Type B pancreatic cell (in vitro differentiated cells): ENCODE measurements around the gene STX8. TPM values are rescaled to one million over a fixed set of nuclear protein-coding genes. Genes with fewer than 3 reads are reported as not detected.

Experiments
- DNase-seq: peaks from one replicate; pipeline ENCODE4 v3.0.0; 2021; ENCODE audit warnings: mixed read lengths; ENCODE audit not compliant: unreplicated experiment; ENCODE audit errors: extremely low spot score
- H3K27ac Mint-ChIP-seq: 2 replicates; pipeline ENCODE4 v1.8.0; 2021; ENCODE audit warnings: mild to moderate bottlenecking, mixed read lengths
- H3K27me3 Mint-ChIP-seq: 2 replicates; pipeline ENCODE4 v1.8.0; 2021; ENCODE audit warnings: mixed read lengths
- H3K36me3 Mint-ChIP-seq: 2 replicates; pipeline ENCODE4 v1.8.0; 2021; ENCODE audit warnings: mixed read lengths
- H3K4me1 Mint-ChIP-seq: one replicate; pipeline ENCODE4 v1.8.0; 2021; ENCODE audit warnings: mixed read lengths; ENCODE audit not compliant: unreplicated experiment
- H3K4me3 Mint-ChIP-seq: 2 replicates; pipeline ENCODE4 v1.8.0; 2021; ENCODE audit warnings: mild to moderate bottlenecking, mixed read lengths
- H3K9me3 Mint-ChIP-seq: 2 replicates; pipeline ENCODE4 v1.8.0; 2021; ENCODE audit warnings: mixed read lengths
- CTCF ChIP-seq: fragments of 200-600 bp; sonication (generic); conservative IDR thresholded peaks from 2 replicates; pipeline ENCODE4 v1.5.0; 2021; ENCODE audit warnings: antibody characterized with exemption, mild to moderate bottlenecking
- total RNA-seq: library from RNA; stranded (reverse); gene quantifications from 2 replicates; pipeline ENCODE4 v1.2.1, GENCODE V29; 2021; ENCODE audit warnings: low replicate concordance

The STX8 gene
- total RNA-seq, 1 donor from 2014 or later = 59.3 TPM

GRCh38 chr17:9212376-9213302 is 363.0 kb downstream of the STX8 start:
- Mint-ChIP-seq H3K36me3 (peaks cover 16% of the 10 kb centered on the region), H3K9me3 (peaks cover 13% of the 10 kb centered on the region), H3K4me3 (no peak overlapping the region), H3K4me1 (peaks cover 8% of the 10 kb centered on the region), H3K27ac (no peak overlapping the region), H3K27me3 (peaks cover 25% of the 10 kb centered on the region)
- no peak for DNase-seq
- no peak for TF ChIP-seq CTCF

- peaks cover 28% of the 10 kb centered on the region for H3K27me3 Mint-ChIP-seq
- peaks cover 12% of the 10 kb centered on the region for H3K9me3 Mint-ChIP-seq
- peak overlapping the region; percentile 12 for H3K27ac Mint-ChIP-seq
- DNase-seq = no peak
- H3K4me1 Mint-ChIP-seq = peaks cover 12% of the 10 kb centered on the region
- no peak for TF ChIP-seq CTCF
- H3K4me3 Mint-ChIP-seq = no peak overlapping the region
- peaks cover 11% of the 10 kb centered on the region for H3K36me3 Mint-ChIP-seq
These were observed 364.4 kb downstream of the STX8 start for GRCh38 chr17:9211133-9211765.

GRCh38 chr17:9209781-9210370 is 365.7 kb downstream of the STX8 start:
- TF ChIP-seq CTCF = no peak
- Mint-ChIP-seq H3K27me3 (peaks cover 33% of the 10 kb centered on the region), H3K4me1 (peaks cover 17% of the 10 kb centered on the region), H3K27ac (peak overlapping the region; percentile 36), H3K36me3 (no peaks in the 10 kb centered on the region), H3K9me3 (no peaks in the 10 kb centered on the region), H3K4me3 (no peak overlapping the region)
- no peak for DNase-seq

- Mint-ChIP-seq H3K9me3 (no peaks in the 10 kb centered on the region), H3K27me3 (peaks cover 36% of the 10 kb centered on the region), H3K4me1 (peaks cover 17% of the 10 kb centered on the region), H3K27ac (no peak overlapping the region), H3K4me3 (no peak overlapping the region), H3K36me3 (no peaks in the 10 kb centered on the region)
- no peak for TF ChIP-seq CTCF
- DNase-seq = no peak
These were observed 366.3 kb downstream of the STX8 start for GRCh38 chr17:9209347-9209746.

- TF ChIP-seq CTCF = no peak
- Mint-ChIP-seq H3K36me3 (no peaks in the 10 kb centered on the region), H3K9me3 (no peaks in the 10 kb centered on the region), H3K27ac (no peak overlapping the region), H3K4me3 (no peak overlapping the region), H3K27me3 (peaks cover 44% of the 10 kb centered on the region), H3K4me1 (peaks cover 17% of the 10 kb centered on the region)
- no peak for DNase-seq
These were observed 367.1 kb downstream of the STX8 start for GRCh38 chr17:9208381-9209105.
